Measurements from ENCODE around the gene THOC6. TPM values are rescaled to one million over a fixed set of nuclear protein-coding genes. Genes with fewer than 3 reads are reported as not detected.

THOC6 gene
- polyA plus RNA-seq, 1 donor from 2014 or later: 11.4 TPM

- no peak within 1 kb of the TSS for H2AFZ ChIP-seq (ENCODE audit: low read depth, low read length)
- H3K27me3 ChIP-seq (ENCODE audit: insufficient read depth, low read depth, low read length): peaks cover 52% of the 10 kb centered on the region
- no peaks in the 10 kb centered on the region for H3F3A ChIP-seq (ENCODE audit: insufficient read depth, low read length, poor library complexity, severe bottlenecking)
- H3K4me3 ChIP-seq (ENCODE audit: low read length): no peak within 1 kb of the TSS
- no peaks in the 10 kb centered on the region for H3K9me2 ChIP-seq (ENCODE audit: insufficient read depth, low read length)
- H4K20me1 ChIP-seq (ENCODE audit: insufficient read depth): no peaks in the 10 kb centered on the region
- no peak within 1 kb of the TSS for H3K4me2 ChIP-seq (ENCODE audit: low read length)
- no peaks in the 10 kb centered on the region for H3K9me3 ChIP-seq (ENCODE audit: low read length)
- no peak within 1 kb of the TSS for H3K27ac ChIP-seq (ENCODE audit: low read length)
- no peak within 1 kb of the TSS for H3K9ac ChIP-seq (ENCODE audit: low read length)
- H3K36me3 ChIP-seq (ENCODE audit: insufficient read depth, low read length): no peaks in the 10 kb centered on the region
- TF ChIP-seq EP300 (conservative IDR thresholded peaks at IDR 0.05; ENCODE audit: poor library complexity, severe bottlenecking) (no peak), POLR2AphosphoS5 (IDR thresholded peaks at IDR 0.05) (no peak), SMC3 (conservative IDR thresholded peaks at IDR 0.05; ENCODE audit: poor library complexity) (no peak), REST (IDR thresholded peaks at IDR 0.05; ENCODE audit: borderline replicate concordance) (no peak), CTCF (IDR thresholded peaks at IDR 0.05; ENCODE audit: poor library complexity, severe bottlenecking) (no peak), RAD21 (conservative IDR thresholded peaks at IDR 0.05) (no peak), EZH2 (IDR thresholded peaks at IDR 0.05; ENCODE audit: borderline replicate concordance, insufficient read depth, low read length, poor library complexity, severe bottlenecking) (no peak), TAF1 (IDR thresholded peaks at IDR 0.05; ENCODE audit: low read depth) (no peak), MXI1 (conservative IDR thresholded peaks at IDR 0.05; ENCODE audit: poor library complexity, severe bottlenecking) (no peak)
- H3K79me2 ChIP-seq (replicated peaks; ENCODE audit: insufficient read depth, low read length): no peaks in the 10 kb centered on the region
Measured at GRCh38 chr16:3012828-3013420, 10.9 kb upstream of the THOC6 start, which contains the start of gene CLDN9. Gene CLDN9, plus strand, starts transcription at chr16:3012923. Its CDS starts 440 bp downstream, at chr16:3013363.

- Histone ChIP-seq H3K79me2 (replicated peaks; ENCODE audit: insufficient read depth, low read length) (no peaks in the 10 kb centered on the region), H3K9me3 (ENCODE audit: low read length) (no peaks in the 10 kb centered on the region), H3K27ac (ENCODE audit: low read length) (no peak overlapping the region), H3F3A (ENCODE audit: insufficient read depth, low read length, poor library complexity, severe bottlenecking) (no peaks in the 10 kb centered on the region), H3K36me3 (ENCODE audit: insufficient read depth, low read length) (no peaks in the 10 kb centered on the region), H3K4me3 (ENCODE audit: low read length) (no peak overlapping the region), H3K27me3 (ENCODE audit: insufficient read depth, low read depth, low read length) (peaks cover 52% of the 10 kb centered on the region), H3K9ac (ENCODE audit: low read length) (no peak overlapping the region), H2AFZ (ENCODE audit: low read depth, low read length) (no peak overlapping the region), H3K9me2 (ENCODE audit: insufficient read depth, low read length) (no peaks in the 10 kb centered on the region), H4K20me1 (ENCODE audit: insufficient read depth) (no peaks in the 10 kb centered on the region), H3K4me2 (ENCODE audit: low read length) (no peak overlapping the region)
- no peak for TF ChIP-seq EZH2 (IDR thresholded peaks at IDR 0.05; ENCODE audit: borderline replicate concordance, insufficient read depth, low read length, poor library complexity, severe bottlenecking)
- TF ChIP-seq REST (IDR thresholded peaks at IDR 0.05; ENCODE audit: borderline replicate concordance): no peak
- TF ChIP-seq MXI1 (conservative IDR thresholded peaks at IDR 0.05; ENCODE audit: poor library complexity, severe bottlenecking): no peak
- TF ChIP-seq EP300 (conservative IDR thresholded peaks at IDR 0.05; ENCODE audit: poor library complexity, severe bottlenecking): no peak
- no peak for TF ChIP-seq POLR2AphosphoS5 (IDR thresholded peaks at IDR 0.05)
- no peak for TF ChIP-seq SMC3 (conservative IDR thresholded peaks at IDR 0.05; ENCODE audit: poor library complexity)
- no peak for TF ChIP-seq CTCF (IDR thresholded peaks at IDR 0.05; ENCODE audit: poor library complexity, severe bottlenecking)
- no peak for TF ChIP-seq RAD21 (conservative IDR thresholded peaks at IDR 0.05)
- TF ChIP-seq TAF1 (IDR thresholded peaks at IDR 0.05; ENCODE audit: low read depth): no peak
Measured at GRCh38 chr16:3013491-3013951, 10.3 kb upstream of the THOC6 start.
